ENCODE measurements around the gene C2CD3. TPM values are rescaled to one million over a fixed set of nuclear protein-coding genes. Genes with fewer than 3 reads are reported as not detected.

The C2CD3 gene
- total RNA-seq, 1 donor from 2014 or later: 53.7 TPM

DNA sequence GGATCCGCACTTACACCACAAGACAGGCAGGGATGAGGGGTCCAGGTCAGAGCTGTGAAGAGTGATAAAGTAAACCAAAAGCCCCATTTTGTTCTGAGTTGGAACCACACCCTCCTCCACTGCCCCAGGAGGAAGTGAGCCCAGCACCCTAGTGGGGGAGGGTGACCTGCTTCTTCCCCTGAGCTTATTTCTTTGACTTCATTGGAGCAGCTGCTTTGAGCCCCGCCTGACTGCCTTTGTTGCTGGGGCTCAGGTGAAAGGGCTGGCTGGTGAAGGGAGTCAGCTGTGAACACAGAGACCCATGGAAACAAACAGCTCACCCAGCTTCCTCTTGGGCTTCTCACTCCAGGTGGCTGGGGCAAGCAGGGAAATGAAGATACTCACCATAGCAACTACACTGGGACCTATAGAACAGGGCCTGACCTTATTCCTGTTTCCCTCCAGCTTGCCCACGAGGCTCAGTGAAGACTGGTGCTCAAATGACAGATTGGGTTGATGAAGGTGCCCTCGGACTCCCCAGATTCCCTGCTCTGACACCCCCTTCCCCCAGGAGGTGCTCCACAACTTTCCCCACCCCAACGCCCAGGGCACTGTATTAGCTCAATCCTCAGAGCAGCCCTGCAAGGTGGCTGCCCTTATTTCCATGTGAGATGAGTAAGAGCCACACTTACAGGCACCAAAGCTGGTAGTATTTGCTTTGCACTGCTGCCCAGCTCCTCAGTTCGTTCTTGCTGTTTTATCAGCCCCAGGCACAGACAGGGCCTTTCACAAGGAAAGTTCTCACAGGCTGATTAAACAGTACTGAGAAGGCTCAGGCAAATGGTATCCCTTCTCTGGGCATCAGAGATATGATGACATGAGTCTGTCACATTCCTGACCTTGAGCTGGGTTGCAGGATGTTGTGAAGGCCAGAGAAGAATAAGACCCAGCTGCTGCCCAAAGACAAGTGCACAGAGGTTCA is 190.5 kb downstream of the C2CD3 start:
- peaks cover 32% of the 10 kb centered on the region for H3K36me3 Mint-ChIP-seq (ENCODE audit: low read depth, unreplicated experiment)
- H3K9me3 Mint-ChIP-seq (ENCODE audit: unreplicated experiment): no peaks in the 10 kb centered on the region
- H2AFZ ChIP-seq (ENCODE audit: low read depth, low read length): no peak overlapping the region
- H3K9me3 ChIP-seq (ENCODE audit: insufficient read depth, low read depth, low read length): no peaks in the 10 kb centered on the region
- H3K27ac Mint-ChIP-seq (ENCODE audit: unreplicated experiment): peak overlapping the region; percentile 66
- H4K20me1 ChIP-seq (ENCODE audit: insufficient read depth, low read length): peaks cover 4% of the 10 kb centered on the region
- TF ChIP-seq, protein P1, sequence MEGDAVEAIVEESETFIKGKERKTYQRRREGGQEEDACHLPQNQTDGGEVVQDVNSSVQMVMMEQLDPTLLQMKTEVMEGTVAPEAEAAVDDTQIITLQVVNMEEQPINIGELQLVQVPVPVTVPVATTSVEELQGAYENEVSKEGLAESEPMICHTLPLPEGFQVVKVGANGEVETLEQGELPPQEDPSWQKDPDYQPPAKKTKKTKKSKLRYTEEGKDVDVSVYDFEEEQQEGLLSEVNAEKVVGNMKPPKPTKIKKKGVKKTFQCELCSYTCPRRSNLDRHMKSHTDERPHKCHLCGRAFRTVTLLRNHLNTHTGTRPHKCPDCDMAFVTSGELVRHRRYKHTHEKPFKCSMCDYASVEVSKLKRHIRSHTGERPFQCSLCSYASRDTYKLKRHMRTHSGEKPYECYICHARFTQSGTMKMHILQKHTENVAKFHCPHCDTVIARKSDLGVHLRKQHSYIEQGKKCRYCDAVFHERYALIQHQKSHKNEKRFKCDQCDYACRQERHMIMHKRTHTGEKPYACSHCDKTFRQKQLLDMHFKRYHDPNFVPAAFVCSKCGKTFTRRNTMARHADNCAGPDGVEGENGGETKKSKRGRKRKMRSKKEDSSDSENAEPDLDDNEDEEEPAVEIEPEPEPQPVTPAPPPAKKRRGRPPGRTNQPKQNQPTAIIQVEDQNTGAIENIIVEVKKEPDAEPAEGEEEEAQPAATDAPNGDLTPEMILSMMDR (IDR thresholded peaks at IDR 0.05; ENCODE audit: insufficient read depth, low read depth, low read length): no peak
- no peak overlapping the region for H3K9ac ChIP-seq (ENCODE audit: low read length)
- H3K4me1 Mint-ChIP-seq (ENCODE audit: low read depth, unreplicated experiment): peaks cover 25% of the 10 kb centered on the region
- H3K4me3 ChIP-seq (ENCODE audit: insufficient read depth, low read depth, low read length): no peak overlapping the region
- no peaks in the 10 kb centered on the region for H3K27me3 ChIP-seq (ENCODE audit: insufficient read depth, low read length)
- peaks cover 2% of the 10 kb centered on the region for H3K36me3 ChIP-seq (ENCODE audit: insufficient read depth, low read length)
- H3K27me3 Mint-ChIP-seq (ENCODE audit: low read depth, unreplicated experiment): no peaks in the 10 kb centered on the region
- FAIRE-seq (no peak), DNase-seq (ENCODE audit: low read depth) (no peak)
- no peak overlapping the region for H3K4me2 ChIP-seq (ENCODE audit: low read length)
- peak overlapping the region; percentile 85 for H3K4me3 Mint-ChIP-seq (ENCODE audit: unreplicated experiment)
- no peak overlapping the region for H3K27ac ChIP-seq (ENCODE audit: low read depth, low read length)
- no peaks in the 10 kb centered on the region for H3K79me2 ChIP-seq (ENCODE audit: insufficient read depth, low read length)
- peaks cover 12% of the 10 kb centered on the region for H3K4me1 ChIP-seq (ENCODE audit: insufficient read depth, low read length)

DNA sequence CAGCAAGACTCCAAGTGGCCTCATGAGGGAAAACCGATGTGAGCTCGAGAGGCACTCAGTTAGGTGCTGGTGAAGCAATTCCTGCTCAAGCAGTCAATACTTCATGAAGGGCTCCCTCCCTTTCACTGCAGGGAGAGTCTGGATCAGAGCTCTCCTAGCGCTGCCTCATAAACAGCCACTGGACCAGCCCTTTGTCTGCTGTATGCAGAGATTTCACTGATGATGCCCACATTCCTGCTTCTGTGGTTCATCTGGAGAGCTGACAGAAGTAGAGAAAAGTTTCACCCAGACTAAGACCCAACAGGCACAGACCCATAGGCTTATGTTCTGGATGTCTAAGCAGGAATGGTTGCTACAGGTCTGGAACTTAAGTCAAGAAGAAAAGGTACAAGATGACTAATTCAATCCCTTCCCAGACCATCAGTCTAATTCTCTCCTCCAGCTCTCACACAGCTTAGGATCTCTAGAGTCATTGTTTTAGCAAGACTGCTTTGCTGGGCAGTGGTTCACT is 192.2 kb downstream of the C2CD3 start:
- no peak overlapping the region for H3K4me2 ChIP-seq (ENCODE audit: low read length)
- FAIRE-seq (no peak), DNase-seq (ENCODE audit: low read depth) (peak; percentile 10)
- peak overlapping the region; percentile 74 for H3K4me3 Mint-ChIP-seq (ENCODE audit: unreplicated experiment)
- no peak overlapping the region for H3K4me3 ChIP-seq (ENCODE audit: insufficient read depth, low read depth, low read length)
- peaks cover 10% of the 10 kb centered on the region for H3K4me1 ChIP-seq (ENCODE audit: insufficient read depth, low read length)
- H3K27ac Mint-ChIP-seq (ENCODE audit: unreplicated experiment): no peak overlapping the region
- peaks cover 2% of the 10 kb centered on the region for H3K36me3 ChIP-seq (ENCODE audit: insufficient read depth, low read length)
- no peak for TF ChIP-seq EZH2 (IDR thresholded peaks at IDR 0.05; ENCODE audit: insufficient read depth, low read length)
- TF ChIP-seq, protein P1 (IDR thresholded peaks at IDR 0.05; ENCODE audit: insufficient read depth, low read depth, low read length): no peak
- H4K20me1 ChIP-seq (ENCODE audit: insufficient read depth, low read length): peaks cover 4% of the 10 kb centered on the region
- H3K9me3 ChIP-seq (ENCODE audit: insufficient read depth, low read depth, low read length): no peaks in the 10 kb centered on the region
- H2AFZ ChIP-seq (ENCODE audit: low read depth, low read length): no peak overlapping the region
- H3K27me3 Mint-ChIP-seq (ENCODE audit: low read depth, unreplicated experiment): no peaks in the 10 kb centered on the region
- no peaks in the 10 kb centered on the region for H3K79me2 ChIP-seq (ENCODE audit: insufficient read depth, low read length)
- peaks cover 29% of the 10 kb centered on the region for H3K4me1 Mint-ChIP-seq (ENCODE audit: low read depth, unreplicated experiment)
- H3K27me3 ChIP-seq (ENCODE audit: insufficient read depth, low read length): no peaks in the 10 kb centered on the region
- H3K9me3 Mint-ChIP-seq (ENCODE audit: unreplicated experiment): no peaks in the 10 kb centered on the region
- H3K27ac ChIP-seq (ENCODE audit: low read depth, low read length): no peak overlapping the region
- H3K36me3 Mint-ChIP-seq (ENCODE audit: low read depth, unreplicated experiment): peaks cover 39% of the 10 kb centered on the region
- no peak overlapping the region for H3K9ac ChIP-seq (ENCODE audit: low read length)

All from astrocyte (in vitro differentiated cells and primary cell).